ENCODE data around the gene PBRM1.

- TF ChIP-seq CTCF (optimal IDR thresholded peaks at IDR 0.05 in 1 of 3, IDR thresholded peaks at IDR 0.05 in 1 of 3, conservative IDR thresholded peaks at IDR 0.05 in 1 of 3; ENCODE audit: extremely low read depth in 1 of 3, insufficient read depth in 2 of 3, low read length in 3 of 3) (no peak), EZH2 (IDR thresholded peaks at IDR 0.05; ENCODE audit: low read length) (no peak)
These were observed 182.8 kb downstream of the PBRM1 start for GRCh38 chr3:52502808-52503350.

Data from keratinocyte (primary cell).